Breast epithelium (tissue), 3 donors: ENCODE measurements around the gene CDH4.

Experiments
- POLR2AphosphoS5 ChIP-seq, 3 donors: sonication (generic); formaldehyde crosslinking; IDR thresholded peaks; one replicate each; pipeline ENCODE4 v1.6.1; 2017; ENCODE audit warnings: antibody characterized with exemption in 3 of 3
- TF ChIP-seq, protein P1 (sequence below), 3 donors: fragments of 450-650 bp; IDR thresholded peaks; one replicate each; pipeline ENCODE4 v1.5.1; 2016 to 2017; ENCODE audit warnings: antibody characterized with exemption in 3 of 3, mild to moderate bottlenecking in 3 of 3, moderate library complexity in 3 of 3

DNA sequence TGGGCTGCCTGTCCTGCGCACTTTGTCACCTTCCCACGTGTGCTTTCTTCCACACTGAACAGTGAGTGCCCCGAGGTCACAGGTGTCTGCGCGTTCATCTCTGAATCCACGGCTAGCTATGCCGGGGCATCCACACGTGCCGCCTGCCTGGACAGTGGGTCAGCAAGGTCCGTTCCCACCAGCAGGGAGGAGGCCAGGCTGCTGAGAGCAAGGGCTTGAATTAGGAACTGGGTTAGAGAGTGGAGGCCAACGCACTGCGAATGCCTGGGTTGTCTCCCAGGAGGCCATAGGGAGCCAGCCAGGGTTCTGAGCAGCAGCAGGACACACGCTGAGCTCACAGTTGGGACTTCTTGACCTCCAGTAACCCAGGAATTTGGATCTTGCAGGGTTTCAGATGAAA lies 565.5 kb downstream of the CDH4 start:
- TF ChIP-seq, protein P1, sequence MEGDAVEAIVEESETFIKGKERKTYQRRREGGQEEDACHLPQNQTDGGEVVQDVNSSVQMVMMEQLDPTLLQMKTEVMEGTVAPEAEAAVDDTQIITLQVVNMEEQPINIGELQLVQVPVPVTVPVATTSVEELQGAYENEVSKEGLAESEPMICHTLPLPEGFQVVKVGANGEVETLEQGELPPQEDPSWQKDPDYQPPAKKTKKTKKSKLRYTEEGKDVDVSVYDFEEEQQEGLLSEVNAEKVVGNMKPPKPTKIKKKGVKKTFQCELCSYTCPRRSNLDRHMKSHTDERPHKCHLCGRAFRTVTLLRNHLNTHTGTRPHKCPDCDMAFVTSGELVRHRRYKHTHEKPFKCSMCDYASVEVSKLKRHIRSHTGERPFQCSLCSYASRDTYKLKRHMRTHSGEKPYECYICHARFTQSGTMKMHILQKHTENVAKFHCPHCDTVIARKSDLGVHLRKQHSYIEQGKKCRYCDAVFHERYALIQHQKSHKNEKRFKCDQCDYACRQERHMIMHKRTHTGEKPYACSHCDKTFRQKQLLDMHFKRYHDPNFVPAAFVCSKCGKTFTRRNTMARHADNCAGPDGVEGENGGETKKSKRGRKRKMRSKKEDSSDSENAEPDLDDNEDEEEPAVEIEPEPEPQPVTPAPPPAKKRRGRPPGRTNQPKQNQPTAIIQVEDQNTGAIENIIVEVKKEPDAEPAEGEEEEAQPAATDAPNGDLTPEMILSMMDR (IDR thresholded peaks at IDR 0.05), result no peak
- TF ChIP-seq POLR2AphosphoS5 (IDR thresholded peaks at IDR 0.05), result no peak
